ENCODE data around the gene CNBD2.
A peak's percentile ranks its signal among the peaks of the same experiment; 100 is the strongest.
"Not testable (repeated sequence)": the region's sequence is repeated elsewhere in the genome, so short reads cannot be mapped to it uniquely, and the experiment has no call there.

CNBD2 gene

GRCh38 chr20:35954907-35955251, 13.5 kb upstream of the CNBD2 start:
- peak; percentile 43 for DNase-seq (ENCODE audit: low read depth)
- H3K4me3 ChIP-seq (ENCODE audit: low read length): peak overlapping the region; percentile 92
- no peak for TF ChIP-seq CTCF (conservative IDR thresholded peaks at IDR 0.05; ENCODE audit: low read length)

GRCh38 chr20:35956616-35957015, 11.8 kb upstream of the CNBD2 start:
- no peak for DNase-seq (ENCODE audit: low read depth)
- TF ChIP-seq CTCF (conservative IDR thresholded peaks at IDR 0.05; ENCODE audit: low read length): no peak
- no peak overlapping the region for H3K4me3 ChIP-seq (ENCODE audit: low read length)

GRCh38 chr20:35959291-35959690, 9.1 kb upstream of the CNBD2 start:
- not testable (repeated sequence) for H3K4me3 ChIP-seq (ENCODE audit: low read length); DNase-seq (ENCODE audit: low read depth)

GRCh38 chr20:35963878-35964277, 4.5 kb upstream of the CNBD2 start:
- no peak overlapping the region for H3K4me3 ChIP-seq (ENCODE audit: low read length)
- no peak for DNase-seq (ENCODE audit: low read depth)
- TF ChIP-seq CTCF (conservative IDR thresholded peaks at IDR 0.05; ENCODE audit: low read length): no peak

- no peak for DNase-seq (ENCODE audit: low read depth)
- no peak overlapping the region for H3K4me3 ChIP-seq (ENCODE audit: low read length)
- no peak for TF ChIP-seq CTCF (conservative IDR thresholded peaks at IDR 0.05; ENCODE audit: low read length)
Observed at GRCh38 chr20:35968930-35969329, 540 bp downstream of the CNBD2 start.

- no peak for TF ChIP-seq CTCF (conservative IDR thresholded peaks at IDR 0.05; ENCODE audit: low read length)
- DNase-seq (ENCODE audit: low read depth): no peak
- no peak overlapping the region for H3K4me3 ChIP-seq (ENCODE audit: low read length)
Observed at GRCh38 chr20:35971981-35972380, 3.6 kb downstream of the CNBD2 start.

GRCh38 chr20:35972462-35972861, 4.1 kb downstream of the CNBD2 start:
- H3K4me3 ChIP-seq (ENCODE audit: low read length): no peak overlapping the region
- no peak for TF ChIP-seq CTCF (conservative IDR thresholded peaks at IDR 0.05; ENCODE audit: low read length)
- peak; percentile 29 for DNase-seq (ENCODE audit: low read depth)

GRCh38 chr20:35974256-35974655, 5.9 kb downstream of the CNBD2 start:
- no peak overlapping the region for H3K4me3 ChIP-seq (ENCODE audit: low read length)
- no peak for DNase-seq (ENCODE audit: low read depth)
- TF ChIP-seq CTCF (conservative IDR thresholded peaks at IDR 0.05; ENCODE audit: low read length): no peak

All from AG10803 (cell line).